Cardiac fibroblast (primary cell): ENCODE measurements around the gene PNMA8A.

Experiments used
- DNase-seq, 2 donors: peaks; one replicate each; pipeline versions ENCODE4 v3.0.0 to v3.0.0-alpha.2; 2010; ENCODE audit warnings: low read depth in 2 of 2
- H3K4me3 ChIP-seq, 2 donors: replicated peaks in 1 of 2; 1 replicate in 1 of 2; 2 replicates in 1 of 2; pipeline ENCODE4 v1.5.1; 2011; ENCODE audit warnings: low read depth in 2 of 2, low read length in 2 of 2, mild to moderate bottlenecking in 2 of 2, moderate library complexity in 1 of 2
- TF ChIP-seq, protein P1 (sequence below): IDR thresholded peaks from one replicate; pipeline ENCODE4 v1.5.1; 2011; ENCODE audit warnings: low read depth, mild to moderate bottlenecking, low read length, inconsistent platforms

Gene PNMA8A

DNA sequence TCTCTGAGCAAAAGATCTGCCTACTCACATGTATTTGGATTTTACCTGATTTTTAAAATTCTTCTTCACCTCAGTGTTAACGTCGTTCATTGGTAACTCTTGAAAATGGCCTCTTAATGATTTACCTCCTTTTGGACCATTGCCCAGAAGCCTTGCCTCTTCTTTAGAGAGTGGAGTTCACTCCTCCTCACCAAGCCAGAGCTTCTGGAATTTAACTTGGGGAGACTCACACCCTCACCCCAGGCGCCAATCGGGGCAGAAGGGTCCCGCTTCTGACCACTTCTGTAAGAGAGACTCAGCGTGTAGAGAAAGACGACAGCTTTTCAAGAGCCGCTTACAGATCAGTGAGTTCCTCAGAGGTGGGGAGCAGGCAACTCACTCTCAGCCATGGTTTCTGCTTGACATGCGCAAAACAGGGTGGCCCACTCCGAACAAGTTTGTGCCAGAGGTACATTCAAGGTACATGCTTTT is 45.3 kb downstream of the PNMA8A start:
- peak overlapping the region; percentile 54 to 58 for H3K4me3 ChIP-seq
- TF ChIP-seq, protein P1, sequence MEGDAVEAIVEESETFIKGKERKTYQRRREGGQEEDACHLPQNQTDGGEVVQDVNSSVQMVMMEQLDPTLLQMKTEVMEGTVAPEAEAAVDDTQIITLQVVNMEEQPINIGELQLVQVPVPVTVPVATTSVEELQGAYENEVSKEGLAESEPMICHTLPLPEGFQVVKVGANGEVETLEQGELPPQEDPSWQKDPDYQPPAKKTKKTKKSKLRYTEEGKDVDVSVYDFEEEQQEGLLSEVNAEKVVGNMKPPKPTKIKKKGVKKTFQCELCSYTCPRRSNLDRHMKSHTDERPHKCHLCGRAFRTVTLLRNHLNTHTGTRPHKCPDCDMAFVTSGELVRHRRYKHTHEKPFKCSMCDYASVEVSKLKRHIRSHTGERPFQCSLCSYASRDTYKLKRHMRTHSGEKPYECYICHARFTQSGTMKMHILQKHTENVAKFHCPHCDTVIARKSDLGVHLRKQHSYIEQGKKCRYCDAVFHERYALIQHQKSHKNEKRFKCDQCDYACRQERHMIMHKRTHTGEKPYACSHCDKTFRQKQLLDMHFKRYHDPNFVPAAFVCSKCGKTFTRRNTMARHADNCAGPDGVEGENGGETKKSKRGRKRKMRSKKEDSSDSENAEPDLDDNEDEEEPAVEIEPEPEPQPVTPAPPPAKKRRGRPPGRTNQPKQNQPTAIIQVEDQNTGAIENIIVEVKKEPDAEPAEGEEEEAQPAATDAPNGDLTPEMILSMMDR, result no peak
- DNase-seq, result no peak

DNA sequence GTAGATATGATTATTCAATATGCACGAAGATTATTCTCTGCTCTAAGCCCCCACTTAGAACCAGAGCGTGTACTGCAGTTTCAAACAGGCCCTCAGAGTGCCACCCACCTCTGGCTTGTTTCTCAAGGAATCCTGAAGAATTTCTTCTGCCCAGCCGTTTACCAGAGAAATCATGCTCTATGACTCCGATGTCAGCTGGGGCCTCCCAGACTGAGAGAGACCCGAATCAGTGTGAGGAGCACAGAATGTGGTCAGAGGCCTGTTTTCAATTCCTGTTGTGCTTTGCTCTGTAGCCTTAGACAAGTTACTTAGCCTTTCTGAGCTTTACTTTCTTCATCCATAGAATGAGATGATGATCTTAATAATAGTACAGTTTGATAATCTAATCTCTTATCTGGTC is 48.2 kb downstream of the PNMA8A start:
- TF ChIP-seq, protein P1, result no peak
- no peak for DNase-seq
- no peak overlapping the region for H3K4me3 ChIP-seq

DNA sequence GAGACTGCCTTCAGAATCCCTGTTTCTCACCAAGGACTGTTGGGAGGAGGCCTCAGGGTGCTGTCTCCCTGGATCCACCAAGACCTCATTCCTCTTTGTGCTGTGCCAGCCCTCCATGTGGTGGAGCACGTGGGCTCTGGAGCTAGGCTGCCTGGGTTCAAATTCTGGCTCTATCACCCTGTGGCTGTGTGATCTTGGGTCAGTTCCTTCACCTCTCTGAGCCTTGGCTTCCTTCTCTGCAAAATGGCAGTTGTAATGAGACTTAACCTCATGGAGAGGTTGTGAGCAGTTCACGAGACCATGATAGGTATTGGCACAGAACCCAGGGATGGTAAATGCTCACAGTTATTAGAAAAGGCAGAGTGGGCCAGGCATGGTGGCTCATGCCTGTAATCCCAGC is 49.0 kb downstream of the PNMA8A start:
- H3K4me3 ChIP-seq, result no peak overlapping the region
- DNase-seq, result no peak
- TF ChIP-seq, protein P1, result no peak

DNA sequence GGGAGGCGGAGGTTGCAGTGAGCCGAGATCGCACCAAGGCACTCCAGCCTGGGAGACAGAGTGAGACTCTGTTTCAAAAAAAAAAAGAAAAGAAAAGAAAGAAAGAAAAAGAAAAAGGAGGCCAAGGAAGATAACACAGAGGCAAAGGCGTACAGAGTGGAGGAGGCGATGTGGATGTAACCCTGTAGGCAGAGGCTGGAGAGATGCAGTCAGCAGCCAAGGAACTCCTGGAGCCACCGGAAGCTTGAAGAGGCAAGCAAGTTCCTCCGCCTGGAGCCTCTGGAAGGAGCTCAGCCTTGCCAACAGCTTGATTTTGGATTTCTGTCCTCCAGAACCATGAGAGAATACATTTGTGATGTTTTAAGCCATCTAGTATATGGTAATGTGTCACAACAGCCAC is 51.3 kb downstream of the PNMA8A start:
- TF ChIP-seq, protein P1, result no peak
- DNase-seq, result no peak

More for the DNA sequence above, 51.3 kb downstream of the PNMA8A start:
- H3K4me3 ChIP-seq, result no peak overlapping the region
